Measurements from ENCODE around the gene HEATR5B.

HEATR5B gene

GRCh38 chr2:37110306-37111212 lies 26.4 kb upstream of the HEATR5B start:
- H3K4me3 ChIP-seq (ENCODE audit: low read length): no peak overlapping the region
- H3K79me2 ChIP-seq (ENCODE audit: control insufficient read depth, low read length): no peaks in the 10 kb centered on the region
- no peaks in the 10 kb centered on the region for H3K9me2 ChIP-seq (replicated peaks; ENCODE audit: control insufficient read depth, low read length)
- no peaks in the 10 kb centered on the region for H4K20me1 ChIP-seq (ENCODE audit: control insufficient read depth, insufficient read depth, low read depth, low read length)
- TF ChIP-seq, protein P1, sequence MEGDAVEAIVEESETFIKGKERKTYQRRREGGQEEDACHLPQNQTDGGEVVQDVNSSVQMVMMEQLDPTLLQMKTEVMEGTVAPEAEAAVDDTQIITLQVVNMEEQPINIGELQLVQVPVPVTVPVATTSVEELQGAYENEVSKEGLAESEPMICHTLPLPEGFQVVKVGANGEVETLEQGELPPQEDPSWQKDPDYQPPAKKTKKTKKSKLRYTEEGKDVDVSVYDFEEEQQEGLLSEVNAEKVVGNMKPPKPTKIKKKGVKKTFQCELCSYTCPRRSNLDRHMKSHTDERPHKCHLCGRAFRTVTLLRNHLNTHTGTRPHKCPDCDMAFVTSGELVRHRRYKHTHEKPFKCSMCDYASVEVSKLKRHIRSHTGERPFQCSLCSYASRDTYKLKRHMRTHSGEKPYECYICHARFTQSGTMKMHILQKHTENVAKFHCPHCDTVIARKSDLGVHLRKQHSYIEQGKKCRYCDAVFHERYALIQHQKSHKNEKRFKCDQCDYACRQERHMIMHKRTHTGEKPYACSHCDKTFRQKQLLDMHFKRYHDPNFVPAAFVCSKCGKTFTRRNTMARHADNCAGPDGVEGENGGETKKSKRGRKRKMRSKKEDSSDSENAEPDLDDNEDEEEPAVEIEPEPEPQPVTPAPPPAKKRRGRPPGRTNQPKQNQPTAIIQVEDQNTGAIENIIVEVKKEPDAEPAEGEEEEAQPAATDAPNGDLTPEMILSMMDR (IDR thresholded peaks at IDR 0.05; ENCODE audit: low read depth, low read length, poor library complexity, severe bottlenecking): no peak
- no peak for TF ChIP-seq EZH2phosphoT487 (IDR thresholded peaks at IDR 0.05; ENCODE audit: borderline replicate concordance, low read length)
- peaks cover 15% of the 10 kb centered on the region for H3K36me3 ChIP-seq (ENCODE audit: control insufficient read depth, low read length)
- H3F3A ChIP-seq (ENCODE audit: control insufficient read depth, insufficient read depth): no peaks in the 10 kb centered on the region
- H3K27ac ChIP-seq (ENCODE audit: low read depth, low read length): no peak overlapping the region
- H3K27me3 ChIP-seq (ENCODE audit: control insufficient read depth, low read length): no peaks in the 10 kb centered on the region
- H3K9me3 ChIP-seq (ENCODE audit: control insufficient read depth, insufficient read depth, low read length): no peaks in the 10 kb centered on the region
- no peak overlapping the region for H3K4me2 ChIP-seq (ENCODE audit: low read length)
- no peaks in the 10 kb centered on the region for H3K4me1 ChIP-seq (ENCODE audit: control insufficient read depth, low read length)

GRCh38 chr2:37109523-37109922 lies 25.4 kb upstream of the HEATR5B start:
- H3K27me3 ChIP-seq (ENCODE audit: control insufficient read depth, low read length): no peaks in the 10 kb centered on the region
- H3K27ac ChIP-seq (ENCODE audit: low read depth, low read length): no peak overlapping the region
- TF ChIP-seq, protein P1 (IDR thresholded peaks at IDR 0.05; ENCODE audit: low read depth, low read length, poor library complexity, severe bottlenecking): no peak
- no peak for TF ChIP-seq EZH2phosphoT487 (IDR thresholded peaks at IDR 0.05; ENCODE audit: borderline replicate concordance, low read length)
- no peak overlapping the region for H3K4me2 ChIP-seq (ENCODE audit: low read length)
- no peaks in the 10 kb centered on the region for H3K79me2 ChIP-seq (ENCODE audit: control insufficient read depth, low read length)
- no peaks in the 10 kb centered on the region for H4K20me1 ChIP-seq (ENCODE audit: control insufficient read depth, insufficient read depth, low read depth, low read length)
- no peak overlapping the region for H3K4me3 ChIP-seq (ENCODE audit: low read length)
- peaks cover 15% of the 10 kb centered on the region for H3K36me3 ChIP-seq (ENCODE audit: control insufficient read depth, low read length)
- no peaks in the 10 kb centered on the region for H3K9me2 ChIP-seq (replicated peaks; ENCODE audit: control insufficient read depth, low read length)
- no peaks in the 10 kb centered on the region for H3K9me3 ChIP-seq (ENCODE audit: control insufficient read depth, insufficient read depth, low read length)
- H3K4me1 ChIP-seq (ENCODE audit: control insufficient read depth, low read length): no peaks in the 10 kb centered on the region
- no peaks in the 10 kb centered on the region for H3F3A ChIP-seq (ENCODE audit: control insufficient read depth, insufficient read depth)

DNA sequence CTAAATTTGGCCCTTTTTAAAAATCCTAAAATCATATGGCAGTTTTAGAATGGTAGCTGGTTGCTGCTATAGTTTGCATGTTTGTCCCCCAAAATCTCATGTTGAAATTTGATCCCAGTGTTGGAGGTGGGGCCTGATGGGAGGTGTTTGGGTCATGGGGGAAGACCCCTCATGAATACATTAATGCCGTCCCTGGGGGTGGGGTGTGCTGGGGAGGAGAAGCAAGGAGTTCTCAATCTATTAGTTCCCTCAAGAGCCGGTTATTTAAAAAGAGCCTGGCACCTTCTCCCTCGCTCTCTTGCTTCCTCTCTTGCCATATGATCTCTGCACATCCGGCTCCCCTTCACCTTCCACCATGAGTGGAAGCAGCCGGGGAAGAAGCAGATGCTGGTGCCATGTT lies 21.0 kb upstream of the HEATR5B start:
- Histone ChIP-seq H3K79me2 (ENCODE audit: control insufficient read depth, low read length) (no peaks in the 10 kb centered on the region), H3K4me1 (ENCODE audit: control insufficient read depth, low read length) (no peaks in the 10 kb centered on the region), H3K9me2 (replicated peaks; ENCODE audit: control insufficient read depth, low read length) (no peaks in the 10 kb centered on the region), H3K27ac (ENCODE audit: low read depth, low read length) (no peak overlapping the region), H3K36me3 (ENCODE audit: control insufficient read depth, low read length) (peaks cover 18% of the 10 kb centered on the region), H3K27me3 (ENCODE audit: control insufficient read depth, low read length) (no peaks in the 10 kb centered on the region), H3K4me3 (ENCODE audit: low read length) (no peak overlapping the region), H3K4me2 (ENCODE audit: low read length) (no peak overlapping the region), H3K9me3 (ENCODE audit: control insufficient read depth, insufficient read depth, low read length) (no peaks in the 10 kb centered on the region), H4K20me1 (ENCODE audit: control insufficient read depth, insufficient read depth, low read depth, low read length) (no peaks in the 10 kb centered on the region), H3F3A (ENCODE audit: control insufficient read depth, insufficient read depth) (no peaks in the 10 kb centered on the region)
- no peak for TF ChIP-seq EZH2phosphoT487 (IDR thresholded peaks at IDR 0.05; ENCODE audit: borderline replicate concordance, low read length)
- TF ChIP-seq, protein P1 (IDR thresholded peaks at IDR 0.05; ENCODE audit: low read depth, low read length, poor library complexity, severe bottlenecking): no peak
